ENCODE measurements around the gene MRPL21. TPM values are rescaled to one million over a fixed set of nuclear protein-coding genes. Genes with fewer than 3 reads are reported as not detected.

MRPL21 gene
- total RNA-seq, 1 experiment from 2014 or later: 179 TPM

GRCh38 chr11:68933605-68934320 is 30.1 kb upstream of the MRPL21 start:
- Histone ChIP-seq H3K4me3 (ENCODE audit: low read depth, low read length) (no peak overlapping the region), H3K36me3 (ENCODE audit: control insufficient read depth, insufficient read depth, low read length) (peaks cover 7% of the 10 kb centered on the region), H3K9me3 (no peaks in the 10 kb centered on the region), H3K27me3 (replicated peaks; ENCODE audit: control insufficient read depth, insufficient read depth, low read length) (no peaks in the 10 kb centered on the region), H3K4me1 (no peaks in the 10 kb centered on the region)
- no peak for DNase-seq
- no peaks in the 10 kb centered on the region for H3K9me3 Mint-ChIP-seq (ENCODE audit: unreplicated experiment)
- no peaks in the 10 kb centered on the region for H3K4me1 Mint-ChIP-seq (ENCODE audit: low read depth, unreplicated experiment)
- TF ChIP-seq, protein P1, sequence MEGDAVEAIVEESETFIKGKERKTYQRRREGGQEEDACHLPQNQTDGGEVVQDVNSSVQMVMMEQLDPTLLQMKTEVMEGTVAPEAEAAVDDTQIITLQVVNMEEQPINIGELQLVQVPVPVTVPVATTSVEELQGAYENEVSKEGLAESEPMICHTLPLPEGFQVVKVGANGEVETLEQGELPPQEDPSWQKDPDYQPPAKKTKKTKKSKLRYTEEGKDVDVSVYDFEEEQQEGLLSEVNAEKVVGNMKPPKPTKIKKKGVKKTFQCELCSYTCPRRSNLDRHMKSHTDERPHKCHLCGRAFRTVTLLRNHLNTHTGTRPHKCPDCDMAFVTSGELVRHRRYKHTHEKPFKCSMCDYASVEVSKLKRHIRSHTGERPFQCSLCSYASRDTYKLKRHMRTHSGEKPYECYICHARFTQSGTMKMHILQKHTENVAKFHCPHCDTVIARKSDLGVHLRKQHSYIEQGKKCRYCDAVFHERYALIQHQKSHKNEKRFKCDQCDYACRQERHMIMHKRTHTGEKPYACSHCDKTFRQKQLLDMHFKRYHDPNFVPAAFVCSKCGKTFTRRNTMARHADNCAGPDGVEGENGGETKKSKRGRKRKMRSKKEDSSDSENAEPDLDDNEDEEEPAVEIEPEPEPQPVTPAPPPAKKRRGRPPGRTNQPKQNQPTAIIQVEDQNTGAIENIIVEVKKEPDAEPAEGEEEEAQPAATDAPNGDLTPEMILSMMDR (IDR thresholded peaks at IDR 0.05; ENCODE audit: insufficient read depth in 1 of 2, low read depth in 1 of 2, low read length in 1 of 2, severe bottlenecking in 1 of 2, unreplicated experiment in 1 of 2): no peak
- H3K4me3 Mint-ChIP-seq (ENCODE audit: unreplicated experiment): no peak overlapping the region
- H3K36me3 Mint-ChIP-seq (ENCODE audit: insufficient read depth, unreplicated experiment): peaks cover 59% of the 10 kb centered on the region
- no peak overlapping the region for H3K27ac Mint-ChIP-seq (ENCODE audit: unreplicated experiment)
- intact Hi-C loops (cut with micrococcal nuclease; ENCODE audit: unreplicated experiment): no loop called here
- H3K27me3 Mint-ChIP-seq (ENCODE audit: insufficient read depth, unreplicated experiment): no peaks in the 10 kb centered on the region
- no TSS peak for BruUV-seq (replicated peaks)
- CTCF ChIA-PET: interaction anchor here (0.6 kb wide), 1 partner anchor 45 kb away, joined by 3 read pairs; no protein-coding TSS in a partner anchor
- POLR2A ChIA-PET: interaction anchor here (0.5 kb wide), 1 partner anchor 22 kb away, joined by 3 read pairs; no protein-coding TSS in a partner anchor

DNA sequence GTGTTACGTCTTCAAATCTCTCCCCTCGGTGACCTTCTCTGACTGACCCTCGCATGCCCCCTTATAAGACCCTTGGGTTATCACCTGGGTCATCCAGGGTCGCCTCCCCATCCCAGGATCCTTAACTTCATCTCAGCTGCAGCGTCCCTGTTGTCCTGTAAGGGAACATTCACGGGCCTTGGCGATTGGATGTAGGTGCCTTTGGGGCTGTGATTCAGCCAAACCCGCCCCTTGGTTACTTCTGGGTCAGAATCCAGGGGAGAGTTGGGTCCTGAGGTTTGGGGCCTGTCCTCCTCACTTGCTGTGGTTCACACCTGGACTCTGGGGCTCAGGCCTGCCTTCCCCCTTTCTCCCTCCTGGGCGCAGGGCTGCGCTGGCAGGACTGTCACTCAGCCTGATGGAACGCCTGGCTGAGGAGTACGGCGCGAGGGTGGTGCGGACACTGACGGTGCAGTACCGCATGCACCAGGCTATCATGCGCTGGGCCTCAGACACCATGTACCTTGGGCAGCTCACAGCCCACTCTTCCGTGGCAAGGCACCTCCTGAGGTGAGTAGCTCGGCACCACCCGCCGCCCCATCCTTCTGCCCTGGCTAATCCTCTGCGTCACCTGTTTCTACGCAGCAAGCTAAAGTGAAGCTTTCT is 29.4 kb upstream of the MRPL21 start:
- BruUV-seq (replicated peaks): no TSS peak
- Histone ChIP-seq H3K27me3 (replicated peaks; ENCODE audit: control insufficient read depth, insufficient read depth, low read length) (no peaks in the 10 kb centered on the region), H3K36me3 (ENCODE audit: control insufficient read depth, insufficient read depth, low read length) (peaks cover 4% of the 10 kb centered on the region; the same call in 1 of the 2 replicates), H3K4me3 (ENCODE audit: low read depth, low read length) (no peak overlapping the region), H3K9me3 (no peaks in the 10 kb centered on the region), H3K4me1 (no peaks in the 10 kb centered on the region)
- no peak for DNase-seq
- Mint-ChIP-seq H3K27me3 (ENCODE audit: insufficient read depth, unreplicated experiment) (no peaks in the 10 kb centered on the region), H3K4me1 (ENCODE audit: low read depth, unreplicated experiment) (no peaks in the 10 kb centered on the region), H3K4me3 (ENCODE audit: unreplicated experiment) (no peak overlapping the region), H3K9me3 (ENCODE audit: unreplicated experiment) (no peaks in the 10 kb centered on the region), H3K36me3 (ENCODE audit: insufficient read depth, unreplicated experiment) (peaks cover 56% of the 10 kb centered on the region), H3K27ac (ENCODE audit: unreplicated experiment) (no peak overlapping the region)
- CTCF ChIA-PET: interaction anchor here (0.6 kb wide), 1 partner anchor 46 kb away, joined by 3 read pairs; no protein-coding TSS in a partner anchor
- POLR2A ChIA-PET: no interaction called here
- intact Hi-C loops (cut with micrococcal nuclease; ENCODE audit: unreplicated experiment): no loop called here
- TF ChIP-seq, protein P1 (IDR thresholded peaks at IDR 0.05; ENCODE audit: insufficient read depth in 1 of 2, low read depth in 1 of 2, low read length in 1 of 2, severe bottlenecking in 1 of 2, unreplicated experiment in 1 of 2): no peak

GRCh38 chr11:68932358-68932757 is 28.7 kb upstream of the MRPL21 start:
- Histone ChIP-seq H3K4me3 (ENCODE audit: low read depth, low read length) (no peak overlapping the region), H3K36me3 (ENCODE audit: control insufficient read depth, insufficient read depth, low read length) (peaks cover 2% of the 10 kb centered on the region; the same call in 1 of the 2 replicates), H3K9me3 (no peaks in the 10 kb centered on the region), H3K4me1 (no peaks in the 10 kb centered on the region), H3K27me3 (replicated peaks; ENCODE audit: control insufficient read depth, insufficient read depth, low read length) (no peaks in the 10 kb centered on the region)
- Mint-ChIP-seq H3K9me3 (ENCODE audit: unreplicated experiment) (no peaks in the 10 kb centered on the region), H3K27ac (ENCODE audit: unreplicated experiment) (no peak overlapping the region), H3K36me3 (ENCODE audit: insufficient read depth, unreplicated experiment) (peaks cover 57% of the 10 kb centered on the region), H3K27me3 (ENCODE audit: insufficient read depth, unreplicated experiment) (no peaks in the 10 kb centered on the region), H3K4me1 (ENCODE audit: low read depth, unreplicated experiment) (no peaks in the 10 kb centered on the region), H3K4me3 (ENCODE audit: unreplicated experiment) (no peak overlapping the region)
- CTCF ChIA-PET: no interaction called here
- TF ChIP-seq, protein P1 (IDR thresholded peaks at IDR 0.05; ENCODE audit: insufficient read depth in 1 of 2, low read depth in 1 of 2, low read length in 1 of 2, severe bottlenecking in 1 of 2, unreplicated experiment in 1 of 2): no peak
- DNase-seq: no peak
- POLR2A ChIA-PET: no interaction called here
- BruUV-seq (replicated peaks): no TSS peak
- intact Hi-C loops (cut with micrococcal nuclease; ENCODE audit: unreplicated experiment): no loop called here
